NCI-H82 treated with DMSO at 0.1 percent for 48 hours (cell line): ENCODE data around the gene HSD17B2.
A peak's percentile ranks its signal among the peaks of the same experiment; 100 is the strongest.

ENCODE experiments used
- DNase-seq: peaks from one replicate; lab custom pipeline; 2025; ENCODE audit not compliant: unreplicated experiment; lab: John Stamatoyannopoulos, UW

Gene HSD17B2

GRCh38 chr16:82017911-82018568 lies 17.0 kb upstream of the HSD17B2 start:
- DNase-seq: no peak

GRCh38 chr16:82019535-82019934 lies 15.5 kb upstream of the HSD17B2 start:
- DNase-seq: no peak

GRCh38 chr16:82020051-82020450 lies 15.0 kb upstream of the HSD17B2 start:
- no peak for DNase-seq

GRCh38 chr16:82023206-82023605 lies 11.8 kb upstream of the HSD17B2 start:
- no peak for DNase-seq

GRCh38 chr16:82024316-82024715 lies 10.7 kb upstream of the HSD17B2 start:
- no peak for DNase-seq

- no peak for DNase-seq
Measured at GRCh38 chr16:82024883-82025282, 10.2 kb upstream of the HSD17B2 start.

- no peak for DNase-seq
Measured at GRCh38 chr16:82027629-82028064, 7.4 kb upstream of the HSD17B2 start.

- DNase-seq: peak; percentile 56
Measured at GRCh38 chr16:82031116-82032084, 3.7 kb upstream of the HSD17B2 start.

- no peak for DNase-seq
Measured at GRCh38 chr16:82033006-82033405, 2.0 kb upstream of the HSD17B2 start.

- DNase-seq: no peak
Measured at GRCh38 chr16:82033683-82034300, 1.3 kb upstream of the HSD17B2 start.

- no peak for DNase-seq
Measured at GRCh38 chr16:82037251-82037650, 2.2 kb downstream of the HSD17B2 start.

GRCh38 chr16:82037666-82038065 lies 2.6 kb downstream of the HSD17B2 start:
- no peak for DNase-seq

- DNase-seq: no peak
Measured at GRCh38 chr16:82040296-82040695, 5.2 kb downstream of the HSD17B2 start.

GRCh38 chr16:82041542-82041941 lies 6.5 kb downstream of the HSD17B2 start:
- DNase-seq: no peak

GRCh38 chr16:82042144-82042543 lies 7.1 kb downstream of the HSD17B2 start:
- no peak for DNase-seq

GRCh38 chr16:82042846-82043245 lies 7.8 kb downstream of the HSD17B2 start:
- DNase-seq: no peak

GRCh38 chr16:82043680-82044584 lies 8.9 kb downstream of the HSD17B2 start:
- DNase-seq: peak; percentile 62

GRCh38 chr16:82044585-82044911 lies 9.5 kb downstream of the HSD17B2 start:
- DNase-seq: peak; percentile 37

- DNase-seq: peak; percentile 10
Measured at GRCh38 chr16:82045465-82045864, 10.4 kb downstream of the HSD17B2 start.

- DNase-seq: no peak
Measured at GRCh38 chr16:82046541-82046940, 11.5 kb downstream of the HSD17B2 start.

GRCh38 chr16:82046941-82047340 lies 11.9 kb downstream of the HSD17B2 start:
- no peak for DNase-seq
